HG02759 (cell line): ENCODE data around the gene GSTO2.

Experiments
- ATAC-seq: cut with Tn5 transposase; IDR thresholded peaks from one replicate; pipeline ENCODE4 v1.9.1; 2021; ENCODE audit warnings: mild to moderate bottlenecking, moderate library complexity; ENCODE audit not compliant: unreplicated experiment

Gene GSTO2

DNA sequence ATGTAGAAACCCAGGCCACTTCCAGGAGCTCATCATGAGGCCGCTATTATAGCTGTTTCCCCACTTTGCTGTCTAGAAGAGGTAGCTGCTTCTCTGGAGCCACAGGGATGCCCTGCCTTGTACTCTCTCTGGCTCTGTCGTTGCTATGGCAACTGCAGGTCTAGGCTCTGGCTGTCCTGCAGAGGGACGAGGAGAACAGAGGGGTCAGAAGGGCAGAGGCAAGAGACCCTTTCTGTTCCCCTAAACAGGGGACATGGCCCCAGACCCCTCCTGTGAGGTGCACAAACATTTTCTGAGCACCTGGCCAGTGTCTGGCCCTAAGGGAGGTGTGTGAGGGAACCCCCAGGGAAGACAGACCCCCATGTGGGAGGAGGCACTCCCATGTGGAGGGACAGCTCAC is 37.9 kb downstream of the GSTO2 start:
- no peak for ATAC-seq

DNA sequence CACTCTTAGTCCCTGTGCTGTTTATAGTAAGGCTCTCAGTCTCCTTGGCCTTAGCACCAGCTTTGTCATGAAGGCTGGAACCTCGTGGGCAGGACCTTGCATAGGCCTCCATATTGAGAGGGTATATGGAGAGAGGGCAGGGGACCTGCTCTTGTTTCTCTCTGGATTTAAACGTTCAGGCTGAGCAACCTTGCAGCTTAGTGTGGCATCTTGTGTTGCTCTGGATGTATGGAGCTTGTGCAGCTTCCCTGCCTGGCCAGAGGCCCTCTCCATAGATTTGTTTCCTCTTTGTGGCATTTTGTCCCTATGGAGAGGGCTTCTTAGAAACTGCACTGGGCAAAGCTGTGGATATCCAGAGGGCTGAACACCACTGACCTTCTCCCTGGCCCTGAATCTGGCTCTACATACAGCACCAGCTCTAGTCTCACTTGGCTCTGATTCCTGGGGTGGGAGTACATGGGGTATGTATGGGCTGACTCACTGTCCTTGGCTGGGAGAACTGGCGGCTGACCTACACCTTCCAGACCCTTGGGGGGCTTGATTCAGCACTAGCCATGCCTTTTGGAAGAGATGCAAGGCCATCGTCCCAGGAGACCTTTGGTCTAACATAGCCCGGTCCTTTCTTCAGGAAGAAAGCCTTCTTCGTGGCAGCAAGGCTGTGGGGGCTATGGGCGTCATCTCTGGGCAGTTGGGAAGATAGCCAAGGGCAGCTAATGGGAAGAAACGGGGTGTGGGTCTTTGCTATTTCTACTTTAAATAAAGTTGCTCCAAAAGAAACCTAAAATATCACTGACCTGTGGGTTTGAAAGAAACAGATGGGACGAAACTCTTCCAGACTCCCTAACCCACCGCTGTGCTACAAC is 38.8 kb downstream of the GSTO2 start:
- no peak for ATAC-seq

DNA sequence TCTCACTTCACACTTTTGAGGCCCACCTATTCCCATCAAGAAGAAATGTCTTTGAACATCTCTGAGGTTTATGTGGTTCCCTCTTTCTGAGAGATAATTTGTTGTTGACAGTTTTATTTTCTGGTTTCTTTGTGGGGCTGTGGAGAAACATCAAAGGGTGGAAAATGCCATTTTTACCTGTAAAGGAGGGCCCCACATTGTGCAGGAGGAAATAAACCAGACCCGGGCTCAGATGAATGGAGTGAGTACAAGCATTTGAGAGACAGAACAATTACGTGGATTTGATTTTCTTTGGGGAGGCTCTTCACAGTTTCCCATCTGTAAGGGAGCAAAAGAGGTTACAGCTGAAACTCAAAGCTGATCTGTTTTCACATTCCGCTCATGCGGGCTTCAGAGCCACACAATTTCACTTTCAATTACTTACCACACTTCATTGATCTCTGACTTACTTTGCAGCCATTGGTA is 39.5 kb downstream of the GSTO2 start:
- ATAC-seq = peak; percentile 55

DNA sequence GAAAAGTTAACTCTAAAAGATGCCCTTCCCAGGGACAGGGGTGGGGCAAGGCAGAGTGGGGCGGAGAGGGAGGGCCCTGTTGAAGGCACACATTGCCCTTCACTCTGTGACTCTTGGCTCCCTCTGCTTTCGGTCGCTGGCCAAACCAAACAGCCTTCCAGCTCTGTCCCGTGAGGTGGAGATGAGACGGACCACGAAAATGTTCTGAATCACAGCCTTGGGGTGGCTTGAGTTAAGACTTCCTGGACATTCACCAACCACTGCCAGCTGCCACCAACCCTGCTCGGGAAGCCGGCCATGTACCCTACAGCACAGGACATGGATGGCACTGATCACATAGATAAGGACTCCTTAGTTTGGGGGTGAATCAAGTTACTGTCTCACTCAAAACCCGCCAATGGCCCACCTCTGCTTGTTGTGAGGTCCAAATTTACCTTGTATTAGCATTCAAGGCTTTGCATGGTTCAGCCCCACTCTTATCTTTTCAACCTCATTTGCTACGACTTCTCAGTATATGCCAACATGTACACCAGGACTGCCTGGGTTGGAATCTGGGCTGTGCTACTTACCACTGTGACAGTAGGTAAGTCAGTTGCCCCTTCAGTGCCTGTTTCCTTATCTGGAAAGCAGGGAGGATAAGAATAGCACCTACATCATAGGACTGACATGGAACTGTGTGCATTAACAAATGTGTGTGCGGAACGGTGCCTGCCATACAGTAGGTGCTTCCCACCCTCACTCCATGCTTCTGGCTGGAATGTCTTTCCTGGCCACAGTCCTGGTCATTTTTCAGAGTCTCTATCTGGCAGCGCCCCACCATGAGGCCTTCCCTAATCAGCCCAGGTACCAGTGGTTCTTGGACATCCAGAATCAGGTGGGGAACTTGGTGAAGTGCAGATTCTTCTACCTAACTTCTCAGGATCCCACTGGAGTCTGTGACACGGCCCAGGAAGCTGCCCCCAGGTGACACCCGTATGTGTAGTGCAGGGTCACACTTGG is 41.3 kb downstream of the GSTO2 start:
- ATAC-seq = no peak

DNA sequence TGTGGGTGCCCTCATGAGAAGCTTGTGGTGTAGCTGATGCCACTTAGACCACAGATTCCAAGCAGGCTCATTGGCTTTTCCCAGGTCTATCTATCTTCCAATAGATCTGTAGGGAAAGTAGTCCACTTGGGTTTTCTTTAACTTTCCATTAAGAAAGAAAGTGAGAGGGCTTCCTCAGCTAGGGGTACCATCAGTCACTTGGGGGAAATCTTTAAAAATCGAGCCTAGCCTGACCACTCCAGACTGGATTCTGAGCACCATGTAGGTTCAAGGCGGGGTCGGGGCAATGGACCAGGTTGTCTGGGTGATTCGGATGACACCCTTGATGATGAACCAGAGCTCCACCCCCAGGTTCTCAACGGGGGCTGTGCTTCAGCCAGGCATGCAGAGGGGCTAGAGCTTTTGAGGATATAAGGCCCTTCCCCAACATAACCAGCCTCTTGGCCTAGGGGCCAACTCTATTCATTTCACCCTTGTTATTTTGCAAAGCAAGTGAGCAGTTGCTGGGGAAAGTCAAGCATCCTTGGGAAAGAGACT is 42.3 kb downstream of the GSTO2 start:
- ATAC-seq = no peak

DNA sequence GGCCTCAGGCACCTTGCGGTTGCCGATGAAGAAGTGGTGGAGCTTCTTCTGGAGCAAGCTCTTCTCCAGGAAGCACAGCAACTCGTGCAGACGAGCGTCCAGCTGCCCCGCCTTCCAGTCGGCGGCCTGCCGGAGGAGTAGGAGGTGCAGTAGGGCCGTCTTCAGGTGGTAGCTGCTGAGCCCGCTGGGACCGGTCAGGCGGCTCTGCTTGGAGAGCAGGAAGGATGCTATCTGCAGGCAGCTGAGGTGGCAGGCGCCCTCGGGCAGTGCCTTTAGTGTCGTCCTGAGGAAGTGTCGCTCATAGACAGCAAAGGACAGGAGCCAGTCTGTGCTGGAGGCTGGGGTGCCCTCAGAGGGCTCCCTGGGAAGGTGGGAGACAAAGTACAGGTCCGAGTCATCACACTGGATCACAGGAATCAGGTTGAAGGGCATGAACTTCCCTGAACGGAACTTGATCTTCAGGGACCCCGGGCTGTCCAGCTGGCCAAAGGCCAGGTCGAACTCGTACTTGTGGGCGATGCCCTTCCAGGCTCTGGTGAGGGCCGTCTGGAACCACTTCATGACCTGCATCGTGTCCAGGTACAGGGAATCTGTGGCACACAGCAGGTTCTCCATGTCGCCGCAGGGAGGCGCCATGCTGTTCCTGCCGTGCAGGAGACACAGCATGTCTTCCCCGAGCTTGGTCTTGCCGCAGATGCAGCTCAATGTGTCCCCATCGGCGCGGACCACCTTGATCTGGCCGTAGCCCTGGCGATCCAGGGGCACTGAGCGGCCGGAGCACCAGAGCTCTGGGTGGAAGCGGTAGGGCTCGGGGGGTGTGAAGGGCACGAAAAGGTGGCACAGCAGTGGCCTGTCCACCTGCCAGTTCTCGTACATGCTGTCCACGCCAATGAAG is 45.9 kb downstream of the GSTO2 start:
- ATAC-seq = no peak

DNA sequence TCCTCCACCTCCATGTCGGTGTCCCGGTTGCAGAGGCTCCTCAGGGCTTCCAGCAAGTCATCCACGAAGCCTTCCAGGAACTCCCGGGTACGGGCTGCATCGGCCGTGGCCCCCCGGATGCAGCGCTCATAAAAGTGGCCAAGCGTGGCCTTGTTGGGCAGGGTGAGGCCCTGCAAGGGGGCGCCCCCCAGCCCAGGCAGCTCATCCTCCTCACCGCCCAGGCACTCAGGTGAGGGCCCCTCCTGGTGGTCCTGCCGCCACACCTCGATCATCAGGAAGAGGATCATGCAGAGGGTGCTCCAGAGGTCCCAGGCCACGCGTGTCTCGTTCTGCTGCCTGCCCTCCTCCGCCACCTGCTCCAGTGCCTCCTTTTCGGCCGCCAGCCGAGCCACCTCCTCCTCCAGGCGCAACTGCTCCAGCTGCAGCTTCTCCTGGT is 46.5 kb downstream of the GSTO2 start:
- no peak for ATAC-seq

DNA sequence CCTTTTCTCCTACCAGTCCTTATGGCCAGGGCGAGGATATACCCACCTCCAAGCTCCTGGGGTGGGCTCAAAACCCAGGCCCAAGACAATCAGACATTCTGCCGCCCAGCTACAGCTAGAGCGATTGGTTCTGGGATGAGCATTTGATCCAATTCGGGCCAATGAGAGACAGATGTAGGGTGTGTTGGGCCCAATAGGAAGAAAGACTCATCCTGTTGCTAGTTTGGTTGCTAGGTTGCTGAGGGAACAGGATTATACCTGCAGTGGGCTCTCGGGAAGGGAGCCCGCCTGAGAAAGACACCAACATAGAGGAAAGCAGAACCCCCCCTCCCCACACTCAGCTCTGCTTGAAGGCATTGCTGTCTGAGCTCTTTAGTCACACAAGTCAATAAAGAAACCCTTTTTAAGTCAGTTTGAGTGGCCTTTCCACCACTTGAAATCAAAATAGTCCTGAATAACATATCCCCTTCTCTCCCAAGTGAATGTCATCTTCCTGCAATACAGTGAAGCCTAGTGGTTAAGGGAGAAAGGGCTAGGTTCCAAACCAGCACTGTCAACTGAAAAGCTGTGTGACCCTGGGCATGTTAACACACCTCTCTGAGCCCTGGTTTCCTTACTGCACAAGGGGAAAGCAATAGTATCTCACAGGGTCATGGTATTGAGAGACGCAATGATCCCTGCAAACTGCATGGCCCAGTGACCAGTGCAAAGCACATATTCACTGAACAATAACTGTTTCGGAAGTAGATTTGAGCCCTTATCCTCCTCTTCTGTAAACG is 47.5 kb downstream of the GSTO2 start:
- ATAC-seq = no peak

DNA sequence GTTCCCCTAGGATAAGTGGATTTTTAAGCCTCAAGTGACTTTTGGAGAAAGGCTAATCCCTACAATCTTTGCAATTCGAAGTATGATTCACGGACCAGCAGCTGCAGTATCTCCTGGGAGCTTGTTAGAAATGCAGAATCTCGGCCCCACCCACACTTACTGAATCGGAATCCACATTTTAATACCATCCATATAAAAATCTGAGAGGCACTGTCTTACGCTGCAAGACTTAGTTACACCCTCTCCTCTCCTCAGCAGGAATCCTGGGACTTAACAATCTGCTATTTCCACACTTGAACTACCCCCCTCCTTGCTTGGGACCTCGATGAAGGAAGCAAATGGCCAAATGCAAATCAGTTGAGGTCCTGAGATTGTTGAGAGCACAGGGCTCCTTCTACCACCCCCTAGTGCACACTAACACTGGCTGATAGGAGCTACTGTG is 48.3 kb downstream of the GSTO2 start:
- peak; percentile 13 for ATAC-seq

DNA sequence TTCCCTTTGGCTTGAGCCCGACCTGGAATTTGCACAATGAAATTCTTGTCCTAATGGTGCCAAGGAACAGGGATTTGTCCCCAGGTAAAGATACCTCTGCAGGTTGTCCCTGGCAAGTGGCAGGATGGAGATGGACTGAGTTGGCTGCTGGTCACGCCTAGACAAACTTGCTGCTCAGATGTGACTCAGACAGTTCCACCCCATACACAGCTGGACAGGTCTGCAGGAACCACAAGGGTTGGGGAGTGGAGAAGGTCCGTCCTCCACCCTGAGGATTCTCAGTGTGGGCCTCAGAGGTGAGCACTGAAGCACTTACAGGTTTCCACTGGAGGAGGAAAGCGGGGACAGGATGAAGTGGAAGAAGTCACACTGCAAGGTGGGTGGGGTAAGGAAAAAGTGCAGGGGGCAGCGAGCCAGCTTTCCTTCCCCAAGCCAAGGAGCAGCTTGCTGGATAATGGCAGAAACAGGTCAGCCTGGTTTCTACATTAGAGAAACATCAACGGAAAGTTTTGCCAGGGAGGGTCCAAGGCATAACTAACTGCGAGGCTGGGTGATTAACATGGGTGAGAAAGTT is 48.8 kb downstream of the GSTO2 start:
- ATAC-seq = peak; percentile 42

DNA sequence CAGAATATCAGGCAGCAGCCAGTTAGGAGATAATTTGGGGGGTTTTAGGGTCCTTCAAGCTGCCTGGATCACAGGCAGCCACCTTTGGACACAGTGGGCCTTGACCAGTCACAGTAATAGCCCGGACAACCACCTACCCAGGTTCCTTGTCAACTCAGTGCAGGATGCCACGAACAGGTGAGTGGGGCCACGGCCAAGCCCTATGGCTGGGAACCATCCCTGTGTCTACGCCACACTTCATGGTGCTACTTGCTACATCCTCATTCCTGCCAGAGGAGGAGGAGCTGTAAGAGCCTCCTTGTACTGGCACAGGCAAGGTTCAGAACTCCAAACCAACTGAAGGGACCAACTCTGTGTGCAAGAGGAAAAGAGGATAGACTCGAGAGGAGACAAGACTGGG is 49.3 kb downstream of the GSTO2 start:
- ATAC-seq = no peak

DNA sequence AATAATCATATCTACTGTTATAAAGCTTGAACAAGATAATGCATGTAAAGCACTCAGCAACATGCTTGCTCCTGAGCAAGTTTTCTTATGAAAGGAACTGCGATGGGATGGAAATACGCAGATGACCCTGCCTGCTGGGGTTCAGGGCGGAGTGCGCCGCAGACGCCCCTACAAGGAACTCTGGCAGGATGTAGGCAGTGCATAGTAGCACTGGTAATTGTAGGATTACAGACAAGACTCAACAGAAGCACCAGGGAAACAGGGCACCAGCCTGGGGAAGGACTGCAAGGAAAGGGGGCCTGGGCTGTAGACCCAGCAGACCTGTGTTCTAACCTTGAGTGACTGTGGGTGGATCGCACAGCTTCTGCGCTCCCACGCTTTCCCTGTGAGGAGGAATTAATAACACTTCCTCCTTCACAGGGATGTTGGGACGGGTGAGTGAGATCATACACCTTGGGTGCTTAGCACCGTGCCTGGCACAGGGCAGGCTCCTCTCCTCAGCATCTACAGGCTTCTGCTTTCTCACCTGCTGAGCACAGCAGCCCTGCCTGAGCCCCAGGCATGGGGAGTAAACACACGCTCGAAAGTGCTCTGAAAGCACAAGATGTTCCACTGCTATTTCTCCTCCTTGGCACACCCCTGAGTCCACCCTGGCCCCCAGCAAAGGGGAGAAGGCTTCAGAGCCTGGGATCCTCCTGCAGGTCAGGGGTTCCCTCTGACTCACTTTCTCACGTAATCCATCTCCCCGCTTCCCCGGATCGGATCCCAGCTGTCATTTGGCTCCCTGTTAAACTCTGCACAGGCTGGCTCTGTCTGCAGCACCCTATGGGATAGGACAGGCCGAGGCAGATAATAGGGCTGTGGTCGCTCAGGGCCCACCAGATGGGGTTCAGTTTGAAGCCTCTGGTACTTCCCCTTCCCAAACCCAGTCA is 50.1 kb downstream of the GSTO2 start:
- no peak for ATAC-seq

DNA sequence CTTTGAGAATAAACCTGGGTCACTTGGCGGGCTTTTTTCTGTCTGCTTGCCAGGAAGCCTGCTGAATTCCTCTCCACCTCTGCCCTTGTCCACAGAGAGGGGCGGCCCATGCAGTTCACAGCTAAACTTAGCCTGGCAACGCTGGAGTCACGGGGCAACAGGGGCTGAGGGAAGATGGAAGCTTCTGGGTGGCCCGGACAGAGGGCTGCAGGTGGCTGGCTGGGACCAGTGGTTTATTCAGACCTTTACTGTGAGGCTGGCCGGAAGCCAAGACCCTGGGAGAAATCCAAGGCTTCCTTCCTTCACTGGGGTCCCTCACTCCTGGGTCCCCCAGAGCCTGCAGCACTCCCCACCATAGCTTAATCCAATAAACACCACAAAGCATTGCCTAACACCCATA is 52.2 kb downstream of the GSTO2 start:
- no peak for ATAC-seq

DNA sequence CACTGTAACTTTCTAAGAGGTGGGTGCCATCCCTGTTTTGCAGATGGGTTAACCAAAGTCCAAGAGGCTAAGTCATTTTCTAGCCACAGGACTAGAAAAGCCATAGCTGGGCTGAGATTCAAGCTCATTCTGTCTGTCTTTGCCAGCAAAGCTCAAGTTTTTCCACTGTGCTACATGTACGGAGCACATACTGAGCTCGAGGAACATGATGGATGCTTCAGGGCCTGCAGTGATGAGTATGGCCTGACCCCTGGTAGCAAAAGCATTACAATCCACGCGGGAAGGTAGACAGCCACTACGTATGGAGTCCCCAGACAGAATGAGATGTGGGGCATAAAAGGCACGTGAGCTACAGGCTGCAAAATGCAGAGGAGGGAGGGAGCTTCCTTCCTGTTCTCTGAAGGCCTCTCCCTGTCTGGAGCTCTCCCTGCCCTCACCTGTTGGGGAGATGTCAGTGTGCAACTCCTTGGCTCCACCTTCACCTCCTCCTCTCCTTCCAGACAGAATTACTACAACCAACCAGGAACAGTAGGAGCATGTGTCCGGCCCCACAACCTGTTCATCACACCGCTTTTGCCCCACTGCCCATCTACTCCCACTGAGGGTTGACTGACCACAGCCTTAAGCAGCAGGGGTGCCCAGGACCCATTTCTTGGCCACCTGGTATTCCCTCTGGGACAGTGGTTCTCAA is 52.9 kb downstream of the GSTO2 start:
- peak; percentile 10 for ATAC-seq

DNA sequence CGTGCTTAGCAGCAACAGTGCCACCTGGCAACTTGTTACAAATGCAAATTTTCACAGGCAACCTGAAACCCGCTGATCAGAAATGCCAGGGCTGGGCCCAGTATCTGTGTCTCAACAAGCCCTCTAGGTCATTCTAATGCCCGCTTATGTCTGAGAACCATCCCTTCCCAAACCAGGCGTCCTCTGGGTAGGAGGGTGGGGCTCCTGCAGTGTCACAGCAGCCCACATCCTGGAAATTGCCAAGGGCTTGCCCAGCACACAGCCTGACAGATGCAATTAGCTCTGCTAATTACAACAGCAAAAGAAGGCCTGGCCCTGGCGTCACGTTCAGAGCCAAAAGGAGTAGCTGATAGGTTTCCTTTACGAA is 53.4 kb downstream of the GSTO2 start:
- peak; percentile 44 for ATAC-seq

DNA sequence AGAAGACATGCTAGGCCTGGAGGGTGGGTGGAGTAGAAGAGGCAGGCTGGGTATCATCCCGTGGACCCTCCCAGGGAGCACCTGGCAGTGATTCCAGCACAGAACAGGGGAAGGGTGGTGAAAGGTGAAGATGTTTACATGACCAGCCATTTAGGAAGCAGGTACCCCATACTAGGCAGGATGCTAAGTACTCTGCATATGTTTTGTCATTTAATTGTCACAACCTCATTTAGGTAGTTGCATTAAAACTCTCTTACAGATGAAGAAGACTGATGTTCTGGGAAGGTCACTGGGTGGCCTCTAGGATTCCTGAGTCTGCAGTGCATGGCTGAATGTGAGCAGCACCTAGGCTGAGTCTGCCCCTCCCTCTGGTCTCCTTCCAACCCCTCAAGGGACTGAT is 54.1 kb downstream of the GSTO2 start:
- no peak for ATAC-seq

DNA sequence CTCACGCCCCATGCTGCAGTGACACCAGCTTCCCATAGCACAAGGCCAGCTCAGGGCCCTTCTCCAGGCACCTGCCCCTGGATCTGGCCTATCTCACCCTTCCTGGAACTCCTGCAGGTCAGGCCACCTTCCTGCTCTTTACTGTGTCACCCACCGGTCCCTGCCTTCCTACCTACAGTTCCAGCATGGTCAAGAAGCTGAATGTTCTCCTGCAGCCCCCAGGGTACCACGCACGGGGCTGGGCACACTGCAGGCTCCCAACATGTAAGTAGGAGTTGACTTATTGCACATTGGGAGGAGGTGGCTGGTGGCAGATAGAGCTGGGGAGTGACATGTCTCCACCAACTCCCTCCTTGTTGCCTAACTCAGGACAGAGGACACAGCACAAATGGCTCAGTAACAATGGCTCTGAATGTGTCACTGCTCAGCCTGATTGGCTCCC is 54.8 kb downstream of the GSTO2 start:
- ATAC-seq = no peak
